Measurements from ENCODE around the gene RASSF1.
A peak's percentile ranks its signal among the peaks of the same experiment; 100 is the strongest.

The RASSF1 gene

DNA sequence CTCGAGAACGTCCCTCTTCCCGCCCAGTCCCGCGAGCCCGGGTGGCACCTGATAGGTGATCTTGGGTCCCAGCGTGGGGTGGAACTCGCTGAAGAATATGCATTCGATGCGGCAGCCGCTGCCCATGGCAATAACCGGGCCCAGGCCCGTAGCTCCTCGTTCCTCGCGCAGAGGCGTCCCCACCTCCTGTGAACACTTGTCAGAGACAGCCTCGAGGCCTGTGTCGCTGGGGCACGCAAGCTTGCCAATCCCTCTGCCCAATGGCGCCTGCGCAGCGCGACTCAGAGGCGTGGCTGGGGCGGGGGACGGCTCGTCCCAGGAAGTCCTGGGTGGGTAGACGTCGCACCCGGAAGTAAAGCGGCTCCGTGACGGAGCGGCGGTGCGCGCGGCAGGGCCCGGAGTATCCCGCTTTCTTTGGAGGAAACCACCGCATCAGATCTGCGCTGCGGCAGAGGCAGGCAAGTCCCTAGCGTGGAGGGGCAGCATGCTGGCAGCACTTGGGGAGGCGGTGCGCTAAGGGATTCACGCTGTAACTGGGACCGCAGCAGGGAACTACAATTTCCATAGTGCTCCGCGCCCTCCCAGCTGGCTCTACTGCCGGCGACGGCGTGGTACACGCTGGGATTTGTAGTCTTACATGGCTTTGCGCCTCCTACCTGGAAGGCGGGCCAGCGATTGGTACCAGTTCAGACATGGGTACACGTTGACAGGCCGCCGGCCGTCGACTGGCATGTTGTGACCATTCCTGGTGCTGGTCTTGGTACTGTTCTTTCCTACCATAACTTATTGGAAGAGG is 10.1 kb upstream of the RASSF1 start, which contains the start of the genes CYB561D2 and NPRL2:
Gene CYB561D2, plus strand, starts transcription at position 336 of the 796 bp plus-strand sequence. CDS start 572 bp downstream, outside the sequence.
Gene NPRL2, minus strand, starts transcription at position 249 of the 796 bp plus-strand sequence. Its CDS starts 123 bp downstream, at position 126.
- H3K27ac ChIP-seq, result peak within 1 kb of the TSS; percentile 87
- TF ChIP-seq, protein P1, sequence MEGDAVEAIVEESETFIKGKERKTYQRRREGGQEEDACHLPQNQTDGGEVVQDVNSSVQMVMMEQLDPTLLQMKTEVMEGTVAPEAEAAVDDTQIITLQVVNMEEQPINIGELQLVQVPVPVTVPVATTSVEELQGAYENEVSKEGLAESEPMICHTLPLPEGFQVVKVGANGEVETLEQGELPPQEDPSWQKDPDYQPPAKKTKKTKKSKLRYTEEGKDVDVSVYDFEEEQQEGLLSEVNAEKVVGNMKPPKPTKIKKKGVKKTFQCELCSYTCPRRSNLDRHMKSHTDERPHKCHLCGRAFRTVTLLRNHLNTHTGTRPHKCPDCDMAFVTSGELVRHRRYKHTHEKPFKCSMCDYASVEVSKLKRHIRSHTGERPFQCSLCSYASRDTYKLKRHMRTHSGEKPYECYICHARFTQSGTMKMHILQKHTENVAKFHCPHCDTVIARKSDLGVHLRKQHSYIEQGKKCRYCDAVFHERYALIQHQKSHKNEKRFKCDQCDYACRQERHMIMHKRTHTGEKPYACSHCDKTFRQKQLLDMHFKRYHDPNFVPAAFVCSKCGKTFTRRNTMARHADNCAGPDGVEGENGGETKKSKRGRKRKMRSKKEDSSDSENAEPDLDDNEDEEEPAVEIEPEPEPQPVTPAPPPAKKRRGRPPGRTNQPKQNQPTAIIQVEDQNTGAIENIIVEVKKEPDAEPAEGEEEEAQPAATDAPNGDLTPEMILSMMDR (conservative IDR thresholded peaks at IDR 0.05), result no peak
- TF ChIP-seq ZFX (IDR thresholded peaks at IDR 0.05), result peak; percentile 62; the same call in 1 of the 2 replicates

DNA sequence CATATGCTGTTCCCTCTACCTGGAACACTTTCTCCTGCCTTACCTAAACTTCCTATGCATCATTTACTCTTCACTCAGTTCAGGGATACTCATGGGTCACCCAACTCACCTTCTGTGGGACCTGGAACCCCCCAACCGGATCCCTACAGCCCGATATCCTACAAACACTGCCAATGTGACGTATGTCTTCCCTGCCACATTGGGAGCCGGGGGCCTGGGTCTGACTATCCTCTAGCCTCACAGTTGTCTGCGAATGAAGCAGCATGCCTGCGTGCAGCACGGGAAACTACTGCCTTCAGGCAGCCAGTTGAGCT is 9.5 kb upstream of the RASSF1 start:
- H3K27ac ChIP-seq, result peak overlapping the region; percentile 87
- no peak for TF ChIP-seq ZFX (IDR thresholded peaks at IDR 0.05)
- TF ChIP-seq, protein P1 (conservative IDR thresholded peaks at IDR 0.05), result no peak

DNA sequence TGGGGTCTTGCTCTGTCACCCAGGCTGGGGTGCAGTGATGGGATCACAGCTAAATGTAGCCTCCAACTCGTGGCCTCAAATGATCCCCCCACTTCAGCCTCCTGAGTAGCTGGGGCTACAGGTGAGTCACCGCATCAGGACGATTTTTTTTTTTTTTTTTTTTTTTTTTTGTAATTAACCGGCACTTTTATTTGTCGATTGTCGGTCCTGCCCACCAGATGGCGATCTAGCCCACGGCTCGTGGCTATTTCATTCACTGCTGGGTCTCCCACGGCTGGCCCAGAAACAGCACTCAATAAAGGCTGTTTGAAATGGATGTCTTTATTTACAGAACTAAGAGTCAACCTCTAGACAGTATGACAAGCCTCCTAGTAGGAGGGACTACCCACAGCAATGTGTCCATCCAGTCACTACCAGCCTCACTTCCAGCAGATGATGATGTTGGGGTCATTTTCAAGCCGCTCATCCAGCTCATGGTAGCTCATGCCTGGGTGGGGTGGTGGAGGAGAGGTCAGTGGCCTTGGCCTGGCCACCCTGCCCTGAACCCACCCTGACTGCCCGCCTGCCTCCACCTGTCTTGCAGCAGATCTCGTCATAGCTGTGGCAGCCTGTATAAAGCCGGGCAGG is 6.7 kb upstream of the RASSF1 start:
- TF ChIP-seq, protein P1 (conservative IDR thresholded peaks at IDR 0.05), result peak; percentile 83
- no peak for TF ChIP-seq ZFX (IDR thresholded peaks at IDR 0.05)
- no peak overlapping the region for H3K27ac ChIP-seq

DNA sequence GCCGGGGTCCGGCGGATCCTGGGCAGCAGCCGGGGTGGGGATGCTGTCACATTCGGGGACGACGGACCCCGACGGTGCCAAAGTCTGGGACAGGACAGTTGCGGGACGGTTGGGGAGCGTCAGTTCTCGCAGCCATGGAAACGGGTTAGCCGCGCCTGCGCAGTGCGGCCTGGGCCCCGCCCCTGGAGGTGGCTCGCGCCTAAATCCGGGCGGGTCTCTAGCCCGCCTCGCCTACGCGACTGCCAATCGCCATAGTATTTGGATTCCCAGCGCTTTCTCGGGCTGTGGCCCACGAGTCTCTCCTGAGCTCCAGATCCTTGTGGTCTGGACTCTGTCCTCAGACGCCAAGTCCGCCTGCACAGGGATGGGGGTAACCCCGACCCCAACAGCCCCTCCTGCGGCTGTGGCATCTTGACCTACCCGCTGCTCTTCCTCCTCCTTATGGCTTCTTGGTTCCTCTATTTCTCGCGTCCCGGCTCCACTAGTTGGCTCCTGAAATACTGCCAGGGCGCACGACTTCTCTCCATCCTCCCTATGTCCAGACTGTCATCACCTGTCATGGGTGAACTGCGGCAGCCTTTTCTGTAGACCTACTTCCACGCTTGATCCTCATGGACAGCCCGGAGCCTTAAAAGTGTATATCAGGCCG is 5.1 kb upstream of the RASSF1 start, which contains the start of gene ZMYND10:
Gene ZMYND10, minus strand, starts transcription at position 147 of the 649 bp plus-strand sequence. CDS start 153 bp downstream, outside the sequence.
- H3K27ac ChIP-seq, result peak within 1 kb of the TSS; percentile 60
- TF ChIP-seq ZFX (IDR thresholded peaks at IDR 0.05), result no peak
- TF ChIP-seq, protein P1 (conservative IDR thresholded peaks at IDR 0.05), result no peak

DNA sequence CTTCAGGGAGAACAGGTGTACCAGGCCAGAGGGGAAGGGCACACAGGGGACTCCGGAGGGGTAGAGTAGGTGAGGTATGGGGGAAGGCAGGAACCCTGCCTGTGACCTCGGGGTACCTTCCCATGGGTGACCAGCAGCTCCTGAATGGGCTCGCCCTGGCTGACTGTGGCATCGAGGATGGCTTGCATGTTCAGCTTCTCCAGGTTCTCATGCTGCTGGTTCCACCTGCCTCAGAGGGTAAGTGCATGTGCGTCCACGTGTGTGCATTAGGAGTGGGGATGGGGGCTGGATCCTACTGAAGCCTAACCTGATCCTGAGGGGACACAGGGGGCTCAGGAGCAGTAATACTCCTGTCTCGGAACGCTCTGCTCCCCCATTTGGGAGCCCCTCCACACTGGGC is 4.4 kb upstream of the RASSF1 start:
- TF ChIP-seq, protein P1 (conservative IDR thresholded peaks at IDR 0.05), result no peak
- no peak for TF ChIP-seq ZFX (IDR thresholded peaks at IDR 0.05)
- peak overlapping the region; percentile 60 for H3K27ac ChIP-seq

DNA sequence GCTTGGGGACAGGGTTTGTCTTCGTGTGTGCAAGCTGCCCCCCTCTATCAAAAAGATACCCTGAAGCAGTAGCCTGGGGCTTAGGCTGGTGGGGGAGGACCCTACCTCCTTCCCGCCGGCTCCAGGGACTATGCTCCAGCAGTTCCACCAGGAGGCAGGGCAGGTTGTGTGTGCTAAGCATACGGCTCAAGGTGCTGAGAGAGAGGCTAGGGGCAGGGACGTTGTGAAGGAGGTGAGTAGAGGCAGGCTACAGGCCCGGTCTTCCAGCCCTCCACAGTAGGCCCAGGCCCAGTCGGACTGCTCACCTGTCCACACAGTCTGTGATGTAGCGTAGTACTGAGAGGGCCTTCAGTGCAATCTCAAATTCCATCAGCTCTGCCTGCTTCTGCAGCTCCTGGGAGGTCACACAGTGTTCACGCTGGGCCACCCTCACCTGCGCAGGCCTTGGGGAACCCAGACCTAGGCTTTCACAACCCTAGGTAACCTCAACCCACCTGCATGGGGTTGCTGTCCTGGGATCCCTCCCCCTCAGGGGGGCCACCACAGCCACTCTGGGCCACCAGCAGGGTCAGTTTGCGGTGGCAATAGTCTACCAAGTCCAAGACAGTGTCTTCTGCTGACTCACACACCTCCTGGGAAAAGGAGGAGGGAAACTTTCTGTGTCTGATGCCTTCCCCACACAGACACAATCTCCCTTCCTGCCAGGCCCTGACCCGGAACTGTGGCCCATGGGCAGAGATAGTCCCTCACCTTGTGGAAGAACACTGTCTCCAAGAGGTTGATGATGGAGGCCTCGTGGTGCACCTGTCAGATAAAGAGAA is 2.4 kb upstream of the RASSF1 start:
- H3K27ac ChIP-seq, result no peak overlapping the region
- TF ChIP-seq, protein P1 (conservative IDR thresholded peaks at IDR 0.05), result no peak
- TF ChIP-seq ZFX (IDR thresholded peaks at IDR 0.05), result no peak
